Superior temporal gyrus (tissue), 1 donor: ENCODE results near the gene ARMC9.
A peak's percentile ranks its signal among the peaks of the same experiment; 100 is the strongest.

Experiments
- DNase-seq: peaks from one replicate; pipeline ENCODE4 v3.0.0-alpha.2; 2016; ENCODE audit errors: extremely low spot score

ARMC9 gene

GRCh38 chr2:231308631-231309428 is 110.4 kb downstream of the ARMC9 start:
- peak; percentile 43 for DNase-seq

GRCh38 chr2:231312066-231312465 is 113.6 kb downstream of the ARMC9 start:
- no peak for DNase-seq

- DNase-seq, result no peak
Observed at GRCh38 chr2:231315896-231316295, 117.5 kb downstream of the ARMC9 start.

- DNase-seq, result no peak
Observed at GRCh38 chr2:231317579-231317978, 119.1 kb downstream of the ARMC9 start.

- no peak for DNase-seq
Observed at GRCh38 chr2:231318436-231318835, 120.0 kb downstream of the ARMC9 start.

- DNase-seq, result no peak
Observed at GRCh38 chr2:231318954-231319353, 120.5 kb downstream of the ARMC9 start.

- no peak for DNase-seq
Observed at GRCh38 chr2:231319867-231320266, 121.4 kb downstream of the ARMC9 start.

GRCh38 chr2:231321021-231321420 is 122.6 kb downstream of the ARMC9 start:
- DNase-seq, result no peak

- no peak for DNase-seq
Observed at GRCh38 chr2:231321556-231322334, 123.3 kb downstream of the ARMC9 start.

- DNase-seq, result no peak
Observed at GRCh38 chr2:231323316-231323715, 124.9 kb downstream of the ARMC9 start.

GRCh38 chr2:231325826-231326225 is 127.4 kb downstream of the ARMC9 start:
- DNase-seq, result no peak

- DNase-seq, result no peak
Observed at GRCh38 chr2:231326404-231326803, 128.0 kb downstream of the ARMC9 start.

GRCh38 chr2:231330311-231330710 is 131.9 kb downstream of the ARMC9 start:
- no peak for DNase-seq

- no peak for DNase-seq
Observed at GRCh38 chr2:231331533-231331932, 133.1 kb downstream of the ARMC9 start.

- DNase-seq, result no peak
Observed at GRCh38 chr2:231332388-231332787, 134.0 kb downstream of the ARMC9 start.

GRCh38 chr2:231332872-231333500 is 134.6 kb downstream of the ARMC9 start:
- no peak for DNase-seq

GRCh38 chr2:231334179-231334930 is 135.9 kb downstream of the ARMC9 start:
- DNase-seq, result no peak

GRCh38 chr2:231334981-231335380 is 136.6 kb downstream of the ARMC9 start:
- DNase-seq, result no peak

- no peak for DNase-seq
Observed at GRCh38 chr2:231335591-231335990, 137.2 kb downstream of the ARMC9 start.

GRCh38 chr2:231336236-231336635 is 137.8 kb downstream of the ARMC9 start:
- DNase-seq, result no peak

- DNase-seq, result no peak
Observed at GRCh38 chr2:231336700-231337099, 138.3 kb downstream of the ARMC9 start.
